ENCODE measurements around the gene BRIP1.

GRCh38 chr17:61734012-61734411 is 129.3 kb downstream of the BRIP1 start:
- TF ChIP-seq, protein P1, sequence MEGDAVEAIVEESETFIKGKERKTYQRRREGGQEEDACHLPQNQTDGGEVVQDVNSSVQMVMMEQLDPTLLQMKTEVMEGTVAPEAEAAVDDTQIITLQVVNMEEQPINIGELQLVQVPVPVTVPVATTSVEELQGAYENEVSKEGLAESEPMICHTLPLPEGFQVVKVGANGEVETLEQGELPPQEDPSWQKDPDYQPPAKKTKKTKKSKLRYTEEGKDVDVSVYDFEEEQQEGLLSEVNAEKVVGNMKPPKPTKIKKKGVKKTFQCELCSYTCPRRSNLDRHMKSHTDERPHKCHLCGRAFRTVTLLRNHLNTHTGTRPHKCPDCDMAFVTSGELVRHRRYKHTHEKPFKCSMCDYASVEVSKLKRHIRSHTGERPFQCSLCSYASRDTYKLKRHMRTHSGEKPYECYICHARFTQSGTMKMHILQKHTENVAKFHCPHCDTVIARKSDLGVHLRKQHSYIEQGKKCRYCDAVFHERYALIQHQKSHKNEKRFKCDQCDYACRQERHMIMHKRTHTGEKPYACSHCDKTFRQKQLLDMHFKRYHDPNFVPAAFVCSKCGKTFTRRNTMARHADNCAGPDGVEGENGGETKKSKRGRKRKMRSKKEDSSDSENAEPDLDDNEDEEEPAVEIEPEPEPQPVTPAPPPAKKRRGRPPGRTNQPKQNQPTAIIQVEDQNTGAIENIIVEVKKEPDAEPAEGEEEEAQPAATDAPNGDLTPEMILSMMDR (IDR thresholded peaks at IDR 0.05): no peak
- TF ChIP-seq EP300 (IDR thresholded peaks at IDR 0.05): no peak

Data from stomach (tissue), 4 donors.